Right lobe of liver (tissue), 6 donors: ENCODE results near the gene ITGA2. TPM values are rescaled to one million over a fixed set of nuclear protein-coding genes. Genes with fewer than 3 reads are reported as not detected.

Experiments
- ATAC-seq, 4 donors: fragments of 200-7000 bp; cut with Tn5 transposase; one replicate each; pipeline ENCODE4 v1.9.1; 2020; ENCODE audit warnings: mild to moderate bottlenecking in 4 of 4, moderate library complexity in 4 of 4
- DNase-seq, 3 donors: peaks; one replicate each; pipeline ENCODE4 v3.0.0-alpha.2; 2020
- H3K27ac ChIP-seq, 3 donors: fragments of 200-600 bp; one replicate each; pipeline ENCODE4 v1.8.0; 2022
- H3K27me3 ChIP-seq, 2 donors: fragments of 200-600 bp; one replicate each; pipeline ENCODE4 v1.8.0; 2022
- H3K36me3 ChIP-seq, 4 donors: fragments of 200-600 bp; sonication (generic) in 1 of 4; one replicate each; pipeline versions ENCODE4 v1.5.1 to v1.8.0; 2017 to 2022; ENCODE audit warnings: control low read depth in 1 of 4
- H3K4me1 ChIP-seq, 4 donors: fragments of 200-600 bp; sonication (generic) in 1 of 4; one replicate each; pipeline versions ENCODE4 v1.5.1 to v1.8.0; 2017 to 2022; ENCODE audit warnings: control low read depth in 1 of 4
- H3K4me3 ChIP-seq, 3 donors: fragments of 200-600 bp; one replicate each; pipeline ENCODE4 v1.8.0; 2022
- H3K9me3 ChIP-seq, 4 donors: fragments of 200-600 bp; sonication (generic) in 1 of 4; one replicate each; pipeline versions ENCODE4 v1.5.1 to v1.8.0; 2017 to 2022; ENCODE audit warnings: control low read depth in 1 of 4
- CTCF ChIP-seq, 4 donors: fragments of 200-600 bp in 3 of 4; fragments of 450-650 bp in 1 of 4; IDR thresholded peaks; one replicate each; pipeline versions ENCODE4 v1.5.1 to v1.8.0; 2016 to 2022; ENCODE audit warnings: antibody characterized with exemption in 4 of 4, mild to moderate bottlenecking in 2 of 4
- POLR2A ChIP-seq: fragments of 450-650 bp; IDR thresholded peaks from one replicate; pipeline ENCODE4 v1.6.1; 2017; ENCODE audit warnings: antibody characterized with exemption, mild to moderate bottlenecking
- WGBS: methylation state at CpG from one replicate; pipeline ENCODE4 v1.1.6; 2018; ENCODE audit warnings: low coverage, low lambda C conversion rate; ENCODE audit not compliant: insufficient coverage; ENCODE audit errors: missing lambda C conversion rate; 5-methylcytosine and 5-hydroxymethylcytosine counted together
- intact Hi-C, 2 donors: fragments of 100-400 bp; cut with DNase I; formaldehyde crosslinking; loops; one replicate each; pipeline versions ENCODE4 v1.11.2 to v1.14.1; 2022
- total RNA-seq, 6 experiments: library from RNA; depleted of rRNA in 2 of 6; stranded (reverse); fragments of >200 nt in 2 of 6; fragmentation: NEBNext Ultra II Directional in 3 of 6; extraction: Animal tissue kit (Norgen Biotek cat#: 25700) in 3 of 6; gene quantifications; one replicate each; pipeline versions ENCODE4 v1.1.0 to v1.2.4, GENCODE V29; 2016 to 2023
- donor health status: DM: no; HTN: yes; CAD: no.
- donor health status: DM: no; HTN: no; CAD: no.
- donor health status: DM: no; HTN: no; CAD: no.
- donor health status: DM: no; HTN: yes; CAD: no.
- donor health status: DM: no; HTN: yes; CAD: no.

ITGA2 gene
- total RNA-seq, 6 experiments from 2014 or later = 0.11 to 1.6 (median 0.40) TPM

- intact Hi-C loops = no loop called here
- Histone ChIP-seq H3K27ac (no peak overlapping the region), H3K9me3 (no peaks in the 10 kb centered on the region), H3K36me3 (no peaks in the 10 kb centered on the region), H3K27me3 (no peaks in the 10 kb centered on the region), H3K4me3 (no peak overlapping the region), H3K4me1 (no peaks in the 10 kb centered on the region)
- DNase-seq (no peak), ATAC-seq (no peak)
- no peak for TF ChIP-seq POLR2A
- TF ChIP-seq CTCF (IDR thresholded peaks at IDR 0.05) = no peak
- WGBS = 100% methylated on average over 1 of the region's 1 CpG
These were observed 14.0 kb downstream of the ITGA2 start for GRCh38 chr5:53003144-53003543.

GRCh38 chr5:53006911-53007890, 18.0 kb downstream of the ITGA2 start:
- Histone ChIP-seq H3K9me3 (no peaks in the 10 kb centered on the region), H3K4me3 (no peak overlapping the region), H3K4me1 (no peaks in the 10 kb centered on the region), H3K27ac (no peak overlapping the region), H3K36me3 (no peaks in the 10 kb centered on the region), H3K27me3 (no peaks in the 10 kb centered on the region)
- intact Hi-C loops = no loop called here
- WGBS = 43% methylated on average over 4 of the region's 4 CpGs
- no peak for TF ChIP-seq POLR2A
- TF ChIP-seq CTCF (IDR thresholded peaks at IDR 0.05) = no peak
- DNase-seq (no peak), ATAC-seq (no peak)

- no peaks in the 10 kb centered on the region for H3K9me3 ChIP-seq
- ATAC-seq (peak in 1 of 4 donors; percentile 27), DNase-seq (no peak)
- TF ChIP-seq CTCF (IDR thresholded peaks at IDR 0.05) (no peak), POLR2A (no peak)
- no peaks in the 10 kb centered on the region for H3K4me1 ChIP-seq
- no peaks in the 10 kb centered on the region for H3K27me3 ChIP-seq
- no peak overlapping the region for H3K4me3 ChIP-seq
- no peaks in the 10 kb centered on the region for H3K36me3 ChIP-seq
- 57% methylated on average over 1 of the region's 1 CpG for WGBS
- intact Hi-C loops = no loop called here
- H3K27ac ChIP-seq = no peak overlapping the region
These were observed 19.6 kb downstream of the ITGA2 start for GRCh38 chr5:53008751-53009150.

GRCh38 chr5:53009816-53010215, 20.7 kb downstream of the ITGA2 start:
- H3K36me3 ChIP-seq = no peaks in the 10 kb centered on the region
- no CpG with 5 or more reads among the region's 1 CpG for WGBS
- no peaks in the 10 kb centered on the region for H3K27me3 ChIP-seq
- H3K9me3 ChIP-seq = no peaks in the 10 kb centered on the region
- TF ChIP-seq CTCF (IDR thresholded peaks at IDR 0.05) (no peak), POLR2A (no peak)
- intact Hi-C loops = no loop called here
- DNase-seq (no peak), ATAC-seq (no peak)
- no peak overlapping the region for H3K4me3 ChIP-seq
- H3K27ac ChIP-seq = no peak overlapping the region
- H3K4me1 ChIP-seq = no peaks in the 10 kb centered on the region
